ENCODE results near the gene SLC15A1. TPM values are rescaled to one million over a fixed set of nuclear protein-coding genes. Genes with fewer than 3 reads are reported as not detected.

Gene SLC15A1
- total and polyA plus RNA-seq, 5 experiments from 2014 or later, result not detected

GRCh38 chr13:98710521-98710920, 42.0 kb downstream of the SLC15A1 start:
- DNase-seq (no peak), ATAC-seq (no peak)
- peaks cover 0 to 9% (median 0%) of the 10 kb centered on the region in 9 donors for H3K9me3 Mint-ChIP-seq
- peaks cover 0 to 3% (median 0%) of the 10 kb centered on the region in 3 donors for H3K36me3 Mint-ChIP-seq
- peaks cover 0 to 19% (median 5%) of the 10 kb centered on the region in 5 donors for H3K27me3 Mint-ChIP-seq
- H3K4me1 Mint-ChIP-seq, result no peaks in the 10 kb centered on the region
- H3K4me3 Mint-ChIP-seq, result no peak overlapping the region
- POLR2A ChIA-PET, result no interaction called here
- no peak overlapping the region for H3K27ac Mint-ChIP-seq

GRCh38 chr13:98707281-98707999, 45.0 kb downstream of the SLC15A1 start:
- H3K36me3 Mint-ChIP-seq, result peaks cover 0 to 3% (median 0%) of the 10 kb centered on the region in 3 donors
- peaks cover 5 to 24% (median 11%) of the 10 kb centered on the region in 5 donors for H3K27me3 Mint-ChIP-seq
- peaks cover 0 to 9% (median 0%) of the 10 kb centered on the region in 9 donors for H3K9me3 Mint-ChIP-seq
- DNase-seq (no peak), ATAC-seq (no peak)
- POLR2A ChIA-PET, result no interaction called here
- no peaks in the 10 kb centered on the region for H3K4me1 Mint-ChIP-seq
- H3K4me3 Mint-ChIP-seq, result no peak overlapping the region
- H3K27ac Mint-ChIP-seq, result no peak overlapping the region

GRCh38 chr13:98706446-98707110, 45.9 kb downstream of the SLC15A1 start:
- no peak overlapping the region for H3K27ac Mint-ChIP-seq
- H3K4me1 Mint-ChIP-seq, result peaks cover 0 to 1% (median 0%) of the 10 kb centered on the region in 4 donors
- ATAC-seq, result no peak
- H3K4me3 Mint-ChIP-seq, result no peak overlapping the region
- DNase-seq, result no peak
- H3K9me3 Mint-ChIP-seq, result peaks cover 0 to 9% (median 0%) of the 10 kb centered on the region in 9 donors
- POLR2A ChIA-PET, result no interaction called here
- peaks cover 7 to 32% (median 16%) of the 10 kb centered on the region in 5 donors for H3K27me3 Mint-ChIP-seq
- peaks cover 0 to 3% (median 0%) of the 10 kb centered on the region in 3 donors for H3K36me3 Mint-ChIP-seq

- H3K4me3 Mint-ChIP-seq, result no peak overlapping the region
- no peak overlapping the region for H3K27ac Mint-ChIP-seq
- no peaks in the 10 kb centered on the region for H3K36me3 Mint-ChIP-seq
- H3K27me3 Mint-ChIP-seq, result peaks cover 8 to 33% (median 15%) of the 10 kb centered on the region in 5 donors
- H3K9me3 Mint-ChIP-seq, result no peaks in the 10 kb centered on the region
- DNase-seq (no peak), ATAC-seq (no peak)
- peaks cover 0 to 1% (median 0%) of the 10 kb centered on the region in 4 donors for H3K4me1 Mint-ChIP-seq
- POLR2A ChIA-PET, result no interaction called here
Measured at GRCh38 chr13:98697791-98698190, 54.7 kb downstream of the SLC15A1 start.

GRCh38 chr13:98693756-98694155, 58.7 kb downstream of the SLC15A1 start:
- peaks cover 0 to 1% (median 0%) of the 10 kb centered on the region in 4 donors for H3K4me1 Mint-ChIP-seq
- no peaks in the 10 kb centered on the region for H3K36me3 Mint-ChIP-seq
- no peak for DNase-seq
- POLR2A ChIA-PET, result no interaction called here
- H3K4me3 Mint-ChIP-seq, result no peak overlapping the region
- H3K27me3 Mint-ChIP-seq, result peaks cover 2 to 22% (median 8%) of the 10 kb centered on the region in 5 donors
- H3K9me3 Mint-ChIP-seq, result no peaks in the 10 kb centered on the region
- no peak for ATAC-seq
- H3K27ac Mint-ChIP-seq, result no peak overlapping the region

DNA sequence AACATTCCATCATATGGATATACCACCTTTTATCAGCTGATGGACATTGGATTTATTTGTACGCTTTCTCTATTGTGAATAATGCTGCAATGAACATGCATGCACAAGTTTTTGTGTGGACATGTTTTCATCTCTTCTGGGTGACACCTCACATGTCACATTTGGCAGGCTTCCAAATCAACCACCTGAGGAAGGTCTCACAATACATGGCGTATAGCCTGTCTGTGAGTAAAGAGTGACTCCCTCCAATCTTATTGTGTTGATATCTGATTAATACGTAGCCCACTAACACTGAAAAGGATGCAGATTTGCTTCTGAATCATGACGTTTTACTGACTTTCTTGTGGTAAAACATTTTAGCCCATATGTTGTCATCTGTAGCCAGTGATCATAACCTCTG, 61.1 kb downstream of the SLC15A1 start:
- Mint-ChIP-seq H3K9me3 (no peaks in the 10 kb centered on the region), H3K4me1 (peaks cover 0 to 1% (median 0%) of the 10 kb centered on the region in 4 donors), H3K4me3 (no peak overlapping the region), H3K36me3 (no peaks in the 10 kb centered on the region), H3K27ac (no peak overlapping the region), H3K27me3 (peaks cover under 1 to 8% (median 4%) of the 10 kb centered on the region in 5 donors)
- no peak for DNase-seq
- POLR2A ChIA-PET, result no interaction called here
- no peak for ATAC-seq

DNA sequence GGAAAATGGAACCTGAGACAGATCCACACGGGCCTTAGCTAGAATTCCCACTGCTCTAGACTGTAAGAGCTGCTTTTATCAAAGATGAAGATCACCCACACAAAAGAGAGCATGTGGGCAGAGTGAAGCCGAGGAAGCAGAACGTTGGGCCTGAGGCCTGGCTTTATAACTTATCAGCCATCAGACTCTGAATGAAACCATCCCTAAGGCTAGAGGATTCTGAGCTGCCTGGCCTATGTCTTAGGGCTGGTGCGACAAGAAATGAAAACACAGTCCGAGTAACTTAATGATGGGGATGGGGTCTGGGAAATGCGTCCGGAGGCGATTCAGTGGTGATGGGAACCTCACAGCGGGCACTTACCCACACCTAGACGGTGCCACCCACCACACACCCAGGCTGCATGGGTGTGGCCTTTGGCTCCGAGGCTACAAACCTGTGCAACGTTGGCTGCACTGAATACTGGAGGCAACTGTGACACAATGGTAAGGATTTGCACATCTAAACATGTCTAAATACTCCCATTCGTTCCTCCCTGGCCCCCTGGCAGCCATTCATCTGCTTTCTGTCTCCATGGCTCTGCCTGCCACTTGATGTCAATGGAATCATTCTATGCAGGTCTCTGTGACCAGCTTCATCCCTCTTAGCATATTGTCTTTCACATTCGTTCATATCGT, 62.0 kb downstream of the SLC15A1 start:
- Mint-ChIP-seq H3K4me1 (peaks cover 0 to 1% (median 0%) of the 10 kb centered on the region in 4 donors), H3K4me3 (no peak overlapping the region), H3K27ac (no peak overlapping the region), H3K36me3 (no peaks in the 10 kb centered on the region), H3K27me3 (peaks cover 0 to 8% (median 0%) of the 10 kb centered on the region in 5 donors), H3K9me3 (no peaks in the 10 kb centered on the region)
- POLR2A ChIA-PET, result no interaction called here
- DNase-seq (no peak), ATAC-seq (no peak)

DNA sequence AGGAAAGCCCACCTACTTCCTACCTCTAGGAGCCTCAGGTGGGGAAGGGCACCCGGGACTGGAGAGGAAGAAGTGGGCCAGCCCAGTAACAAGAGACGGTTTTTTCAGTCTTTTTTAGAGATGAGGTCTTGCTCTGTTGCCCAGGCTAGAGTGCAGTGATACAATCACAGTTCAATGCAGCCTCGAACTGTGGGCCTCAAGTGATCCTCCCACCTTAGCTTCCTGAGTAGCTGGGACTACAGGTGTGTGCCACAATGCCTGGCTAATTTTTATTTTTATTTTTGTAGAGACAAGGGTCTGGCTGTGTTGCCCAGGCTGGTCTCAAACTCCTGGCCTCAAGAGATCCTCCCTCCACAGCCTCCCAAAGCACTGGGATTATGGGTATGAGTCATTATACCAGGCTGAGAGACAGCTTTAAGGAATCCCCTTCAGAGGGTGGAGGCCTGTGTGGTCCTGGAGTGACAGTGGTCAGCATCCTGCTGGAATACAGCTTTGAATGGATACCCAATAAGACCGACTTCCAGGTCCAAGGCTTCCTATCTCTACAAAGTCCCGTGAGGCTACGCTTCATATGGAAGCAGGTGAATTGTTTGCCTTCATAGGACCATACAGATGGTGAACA, 63.0 kb downstream of the SLC15A1 start:
- H3K4me3 Mint-ChIP-seq, result no peak overlapping the region
- H3K4me1 Mint-ChIP-seq, result peaks cover 0 to 1% (median 0%) of the 10 kb centered on the region in 4 donors
- H3K27me3 Mint-ChIP-seq, result peaks cover 0 to 17% (median 1%) of the 10 kb centered on the region in 5 donors
- H3K36me3 Mint-ChIP-seq, result no peaks in the 10 kb centered on the region
- no peak for ATAC-seq
- DNase-seq, result no peak
- no peak overlapping the region for H3K27ac Mint-ChIP-seq
- no peaks in the 10 kb centered on the region for H3K9me3 Mint-ChIP-seq
- POLR2A ChIA-PET, result no interaction called here

DNA sequence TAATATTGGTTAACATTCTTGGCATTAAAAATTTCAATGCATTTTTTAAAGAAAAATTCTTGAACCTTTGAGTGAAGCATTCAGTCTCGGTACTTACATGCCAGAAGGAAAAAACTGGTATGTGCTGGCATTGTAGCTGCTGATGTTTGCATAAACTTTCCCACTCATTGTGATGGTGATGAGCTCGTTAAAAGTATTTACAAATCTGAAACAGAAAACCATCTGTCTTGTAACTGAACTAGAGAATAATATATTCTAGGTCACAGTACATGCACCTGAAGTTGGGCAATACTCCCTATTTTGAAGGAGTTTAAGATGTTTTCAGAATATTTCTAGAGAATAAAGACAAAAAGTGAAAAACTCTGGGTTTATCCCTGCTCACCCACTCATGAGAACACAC, 64.1 kb downstream of the SLC15A1 start:
- H3K4me3 Mint-ChIP-seq, result no peak overlapping the region
- peaks cover 0 to 1% (median 0%) of the 10 kb centered on the region in 4 donors for H3K4me1 Mint-ChIP-seq
- DNase-seq, result no peak
- no peak overlapping the region for H3K27ac Mint-ChIP-seq
- ATAC-seq, result no peak
- no peaks in the 10 kb centered on the region for H3K36me3 Mint-ChIP-seq
- no peaks in the 10 kb centered on the region for H3K9me3 Mint-ChIP-seq
- peaks cover 0 to 17% (median 2%) of the 10 kb centered on the region in 5 donors for H3K27me3 Mint-ChIP-seq
- POLR2A ChIA-PET, result no interaction called here

- no peaks in the 10 kb centered on the region for H3K9me3 Mint-ChIP-seq
- no peaks in the 10 kb centered on the region for H3K36me3 Mint-ChIP-seq
- H3K4me1 Mint-ChIP-seq, result peaks cover 0 to 1% (median 0%) of the 10 kb centered on the region in 4 donors
- no peak overlapping the region for H3K4me3 Mint-ChIP-seq
- no peak overlapping the region for H3K27ac Mint-ChIP-seq
- H3K27me3 Mint-ChIP-seq, result peaks cover 0 to 17% (median 4%) of the 10 kb centered on the region in 5 donors
- no peak for ATAC-seq
- no peak for DNase-seq
- POLR2A ChIA-PET, result no interaction called here
Measured at GRCh38 chr13:98687319-98687718, 65.2 kb downstream of the SLC15A1 start.

- ATAC-seq (no peak), DNase-seq (no peak)
- Mint-ChIP-seq H3K4me3 (no peak overlapping the region), H3K4me1 (peaks cover 0 to under 1% (median 0%) of the 10 kb centered on the region in 4 donors), H3K27me3 (peaks cover 0 to 17% (median 4%) of the 10 kb centered on the region in 5 donors), H3K27ac (no peak overlapping the region), H3K36me3 (no peaks in the 10 kb centered on the region), H3K9me3 (no peaks in the 10 kb centered on the region)
- POLR2A ChIA-PET, result no interaction called here
Measured at GRCh38 chr13:98686270-98686669, 66.2 kb downstream of the SLC15A1 start.

- Mint-ChIP-seq H3K27ac (no peak overlapping the region), H3K4me1 (no peaks in the 10 kb centered on the region), H3K9me3 (no peaks in the 10 kb centered on the region), H3K27me3 (peaks cover 0 to 17% (median 4%) of the 10 kb centered on the region in 5 donors), H3K4me3 (no peak overlapping the region), H3K36me3 (no peaks in the 10 kb centered on the region)
- no peak for DNase-seq
- no peak for ATAC-seq
- POLR2A ChIA-PET, result no interaction called here
Measured at GRCh38 chr13:98685146-98685545, 67.3 kb downstream of the SLC15A1 start.

All from naive thymus-derived CD8-positive, alpha-beta T cell (primary cell).